ENCODE data around the gene SETD1B.
"Not testable (repeated sequence)": the region's sequence is repeated elsewhere in the genome, so short reads cannot be mapped to it uniquely, and the experiment has no call there.

SETD1B gene

GRCh38 chr12:121780429-121780828, 23.4 kb upstream of the SETD1B start:
- no peak for DNase-seq (ENCODE audit: low spot score)

GRCh38 chr12:121781484-121781997, 22.3 kb upstream of the SETD1B start:
- no peak for DNase-seq (ENCODE audit: low spot score)

GRCh38 chr12:121781998-121782979, 21.5 kb upstream of the SETD1B start:
- DNase-seq (ENCODE audit: low spot score): no peak

GRCh38 chr12:121783766-121784165, 20.0 kb upstream of the SETD1B start:
- no peak for DNase-seq (ENCODE audit: low spot score)

- DNase-seq (ENCODE audit: low spot score): no peak
Measured at GRCh38 chr12:121784460-121784859, 19.3 kb upstream of the SETD1B start.

GRCh38 chr12:121786440-121786825, 17.4 kb upstream of the SETD1B start:
- no peak for DNase-seq (ENCODE audit: low spot score)

GRCh38 chr12:121787063-121788025, 16.5 kb upstream of the SETD1B start:
- no peak for DNase-seq (ENCODE audit: low spot score)

GRCh38 chr12:121788176-121788818, 15.5 kb upstream of the SETD1B start:
- DNase-seq (ENCODE audit: low spot score): no peak

GRCh38 chr12:121789233-121789781, 14.5 kb upstream of the SETD1B start:
- no peak for DNase-seq (ENCODE audit: low spot score)

- DNase-seq (ENCODE audit: low spot score): no peak
Measured at GRCh38 chr12:121789800-121790728, 13.7 kb upstream of the SETD1B start.

GRCh38 chr12:121790785-121791184, 13.0 kb upstream of the SETD1B start:
- not testable (repeated sequence) for DNase-seq (ENCODE audit: low spot score)

- no peak for DNase-seq (ENCODE audit: low spot score)
Measured at GRCh38 chr12:121791671-121792551, 11.9 kb upstream of the SETD1B start.

- no peak for DNase-seq (ENCODE audit: low spot score)
Measured at GRCh38 chr12:121792607-121793439, 11.0 kb upstream of the SETD1B start.

- DNase-seq (ENCODE audit: low spot score): no peak
Measured at GRCh38 chr12:121793440-121793837, 10.4 kb upstream of the SETD1B start, which contains the start of gene RHOF. Gene RHOF (minus strand): TSS chr12:121793688. CDS start chr12:121793633, 55 bp downstream.

GRCh38 chr12:121793838-121794533, 9.8 kb upstream of the SETD1B start:
- peak; percentile 92 for DNase-seq (ENCODE audit: low spot score)

GRCh38 chr12:121794534-121795033, 9.2 kb upstream of the SETD1B start:
- DNase-seq (ENCODE audit: low spot score): no peak

Data from left forelimb (tissue), 1 donor.